Astrocyte (in vitro differentiated cells and primary cell): ENCODE data around the gene FAM83E. TPM values are rescaled to one million over a fixed set of nuclear protein-coding genes. Genes with fewer than 3 reads are reported as not detected.

Experiments used
- DNase-seq: peaks from one replicate; pipeline ENCODE4 v3.0.0-alpha.2; 2010; ENCODE audit warnings: low read depth
- FAIRE-seq: peaks from 2 replicates; lab custom pipeline; 2011; peaks lifted over from hg19 to GRCh38; lab: Jason Lieb, UNC
- H2AFZ ChIP-seq: 2 replicates; pipeline ENCODE4 v1.6.0; 2012; ENCODE audit warnings: low read depth, low read length, inconsistent platforms
- H3K27ac ChIP-seq: 2 replicates; pipeline ENCODE4 v1.5.1; 2011; ENCODE audit warnings: low read depth, low read length, inconsistent platforms
- H3K27me3 ChIP-seq: 2 replicates; pipeline ENCODE4 v1.6.0; 2011; ENCODE audit warnings: low read length, inconsistent platforms; ENCODE audit not compliant: insufficient read depth
- H3K36me3 ChIP-seq: 2 replicates; pipeline ENCODE4 v1.5.1; 2011; ENCODE audit warnings: low read length, inconsistent platforms; ENCODE audit not compliant: insufficient read depth
- H3K4me1 ChIP-seq: 2 replicates; pipeline ENCODE4 v1.5.1; 2011; ENCODE audit warnings: low read length, inconsistent platforms; ENCODE audit not compliant: insufficient read depth
- H3K4me2 ChIP-seq: 2 replicates; pipeline ENCODE4 v1.6.0; 2012; ENCODE audit warnings: low read length, inconsistent platforms
- H3K4me3 ChIP-seq: 2 replicates; pipeline ENCODE4 v1.5.1; 2011; ENCODE audit warnings: low read depth, mild to moderate bottlenecking, low read length, inconsistent platforms; ENCODE audit not compliant: insufficient read depth
- H3K79me2 ChIP-seq: 2 replicates; pipeline ENCODE4 v1.6.0; 2012; ENCODE audit warnings: mild to moderate bottlenecking, low read length, inconsistent platforms; ENCODE audit not compliant: insufficient read depth
- H3K9ac ChIP-seq: 2 replicates; pipeline ENCODE4 v1.6.0; 2012; ENCODE audit warnings: mild to moderate bottlenecking, low read length, inconsistent platforms
- H3K9me3 ChIP-seq: 2 replicates; pipeline ENCODE4 v1.5.1; 2012; ENCODE audit warnings: low read depth, mild to moderate bottlenecking, low read length, inconsistent platforms; ENCODE audit not compliant: insufficient read depth
- H4K20me1 ChIP-seq: 2 replicates; pipeline ENCODE4 v1.6.0; 2012; ENCODE audit warnings: low read length, inconsistent platforms; ENCODE audit not compliant: insufficient read depth
- H3K27ac Mint-ChIP-seq: one replicate; pipeline ENCODE4 v1.8.0; 2021; ENCODE audit warnings: mild to moderate bottlenecking, mixed read lengths; ENCODE audit not compliant: unreplicated experiment
- H3K27me3 Mint-ChIP-seq: one replicate; pipeline ENCODE4 v1.8.0; 2021; ENCODE audit warnings: low read depth, mixed read lengths; ENCODE audit not compliant: unreplicated experiment
- H3K36me3 Mint-ChIP-seq: one replicate; pipeline ENCODE4 v1.8.0; 2021; ENCODE audit warnings: low read depth, mixed read lengths; ENCODE audit not compliant: unreplicated experiment
- H3K4me1 Mint-ChIP-seq: one replicate; pipeline ENCODE4 v1.8.0; 2021; ENCODE audit warnings: low read depth, mixed read lengths; ENCODE audit not compliant: unreplicated experiment
- H3K4me3 Mint-ChIP-seq: one replicate; pipeline ENCODE4 v1.8.0; 2021; ENCODE audit warnings: mild to moderate bottlenecking, moderate library complexity, mixed read lengths; ENCODE audit not compliant: unreplicated experiment
- H3K9me3 Mint-ChIP-seq: one replicate; pipeline ENCODE4 v1.8.0; 2021; ENCODE audit warnings: mild to moderate bottlenecking, mixed read lengths; ENCODE audit not compliant: unreplicated experiment
- CTCF ChIP-seq: IDR thresholded peaks from 2 replicates; pipeline ENCODE4 v1.5.1; 2011; ENCODE audit warnings: low read depth, mild to moderate bottlenecking, inconsistent platforms, low read length, moderate library complexity; ENCODE audit not compliant: insufficient read depth
- EZH2 ChIP-seq: IDR thresholded peaks from 2 replicates; pipeline ENCODE4 v1.6.1; 2012; ENCODE audit warnings: mild to moderate bottlenecking, low read length, inconsistent platforms; ENCODE audit not compliant: insufficient read depth
- total RNA-seq: library from RNA; stranded (reverse); gene quantifications from 2 replicates; pipeline ENCODE4 v1.2.1, GENCODE V29; 2021

Gene FAM83E
- total RNA-seq, 1 donor from 2014 or later = 1.7 TPM

- H2AFZ ChIP-seq = peak overlapping the region; percentile 78
- no peak for DNase-seq
- H3K36me3 Mint-ChIP-seq = peaks cover 4% of the 10 kb centered on the region
These were observed 8.7 kb upstream of the FAM83E start for GRCh38 chr19:48623556-48624066.

GRCh38 chr19:48619692-48620585 lies 5.1 kb upstream of the FAM83E start:
- Mint-ChIP-seq H3K4me3 (peak overlapping the region; percentile 99), H3K4me1 (peaks cover 34% of the 10 kb centered on the region), H3K9me3 (no peaks in the 10 kb centered on the region), H3K27ac (peak overlapping the region; percentile 99), H3K36me3 (peaks cover 16% of the 10 kb centered on the region), H3K27me3 (no peaks in the 10 kb centered on the region)
- Histone ChIP-seq H3K27me3 (no peaks in the 10 kb centered on the region), H3K9me3 (no peaks in the 10 kb centered on the region), H3K9ac (peak overlapping the region; percentile 93), H3K36me3 (peaks cover 21% of the 10 kb centered on the region), H3K4me3 (peak overlapping the region; percentile 99), H3K79me2 (peaks cover 59% of the 10 kb centered on the region), H3K4me2 (peak overlapping the region; percentile 95), H2AFZ (peak overlapping the region; percentile 61), H3K4me1 (peaks cover 43% of the 10 kb centered on the region), H3K27ac (peak overlapping the region; percentile 89), H4K20me1 (peaks cover 39% of the 10 kb centered on the region)
- FAIRE-seq (no peak), DNase-seq (no peak)
- TF ChIP-seq EZH2 (no peak), CTCF (peak; percentile 2)

More at GRCh38 chr19:48623556-48624066, 8.7 kb upstream of the FAM83E start:
- Mint-ChIP-seq H3K27ac (peak overlapping the region; percentile 72), H3K4me3 (peak overlapping the region; percentile 86), H3K4me1 (peaks cover 18% of the 10 kb centered on the region), H3K9me3 (no peaks in the 10 kb centered on the region), H3K27me3 (no peaks in the 10 kb centered on the region)
- peak overlapping the region; percentile 81 for H3K27ac ChIP-seq
- H3K27me3 ChIP-seq = no peaks in the 10 kb centered on the region
- H3K4me1 ChIP-seq = peaks cover 16% of the 10 kb centered on the region
- H3K9ac ChIP-seq = peak overlapping the region; percentile 86
- H3K9me3 ChIP-seq = no peaks in the 10 kb centered on the region
- peak overlapping the region; percentile 89 for H3K4me2 ChIP-seq
- peaks cover 31% of the 10 kb centered on the region for H3K79me2 ChIP-seq
- H4K20me1 ChIP-seq = peaks cover 6% of the 10 kb centered on the region
- H3K4me3 ChIP-seq = peak overlapping the region; percentile 62
- TF ChIP-seq EZH2 (no peak), CTCF (no peak)
- no peak for FAIRE-seq
- H3K36me3 ChIP-seq = no peaks in the 10 kb centered on the region
